T-helper 22 cell (primary cell): ENCODE data around the gene B3GNT7.
"Not testable (repeated sequence)": the region's sequence is repeated elsewhere in the genome, so short reads cannot be mapped to it uniquely, and the experiment has no call there.

ENCODE experiments used
- DNase-seq: peaks from one replicate; pipeline ENCODE4 v3.0.0-alpha.2; 2020; ENCODE audit warnings: low read depth

Gene B3GNT7

GRCh38 chr2:231364961-231365810 is 30.3 kb upstream of the B3GNT7 start:
- DNase-seq: no peak

- no peak for DNase-seq
Observed at GRCh38 chr2:231367178-231367577, 28.3 kb upstream of the B3GNT7 start.

- no peak for DNase-seq
Observed at GRCh38 chr2:231369580-231370428, 25.7 kb upstream of the B3GNT7 start.

- DNase-seq: no peak
Observed at GRCh38 chr2:231370429-231370748, 25.1 kb upstream of the B3GNT7 start.

- DNase-seq: no peak
Observed at GRCh38 chr2:231370749-231371429, 24.6 kb upstream of the B3GNT7 start.

- DNase-seq: no peak
Observed at GRCh38 chr2:231371430-231372054, 24.0 kb upstream of the B3GNT7 start.

- no peak for DNase-seq
Observed at GRCh38 chr2:231372326-231372725, 23.2 kb upstream of the B3GNT7 start.

- DNase-seq: no peak
Observed at GRCh38 chr2:231373184-231373583, 22.3 kb upstream of the B3GNT7 start.

- DNase-seq: no peak
Observed at GRCh38 chr2:231373786-231374349, 21.6 kb upstream of the B3GNT7 start.

GRCh38 chr2:231374771-231375170 is 20.7 kb upstream of the B3GNT7 start:
- DNase-seq: no peak

- DNase-seq: not testable (repeated sequence)
Observed at GRCh38 chr2:231375994-231376615, 19.4 kb upstream of the B3GNT7 start.

GRCh38 chr2:231376857-231377256 is 18.7 kb upstream of the B3GNT7 start:
- DNase-seq: no peak

GRCh38 chr2:231378026-231378722 is 17.3 kb upstream of the B3GNT7 start:
- no peak for DNase-seq

- DNase-seq: no peak
Observed at GRCh38 chr2:231379266-231380215, 16.0 kb upstream of the B3GNT7 start.

- no peak for DNase-seq
Observed at GRCh38 chr2:231380307-231380706, 15.2 kb upstream of the B3GNT7 start.

- no peak for DNase-seq
Observed at GRCh38 chr2:231380991-231381847, 14.3 kb upstream of the B3GNT7 start.

- no peak for DNase-seq
Observed at GRCh38 chr2:231382116-231382515, 13.4 kb upstream of the B3GNT7 start.

- no peak for DNase-seq
Observed at GRCh38 chr2:231383416-231384108, 11.9 kb upstream of the B3GNT7 start.
